Psoas muscle (tissue), 8 donors: ENCODE data around the gene MLIP. TPM values are rescaled to one million over a fixed set of nuclear protein-coding genes. Genes with fewer than 3 reads are reported as not detected.
"Not testable (repeated sequence)": the region's sequence is repeated elsewhere in the genome, so short reads cannot be mapped to it uniquely, and the experiment has no call there.

ENCODE experiments used
- ATAC-seq, 4 donors: fragments of 200-7000 bp; cut with Tn5 transposase; one replicate each; pipeline ENCODE4 v1.9.1; 2020; ENCODE audit warnings: moderate library complexity in 3 of 4, mild to moderate bottlenecking in 2 of 4
- DNase-seq, 2 donors: peaks; one replicate each; pipeline ENCODE4 v3.0.0-alpha.2; 2020
- H3K27ac ChIP-seq: fragments of 200-600 bp; one replicate; pipeline ENCODE4 v1.8.0; 2022
- H3K27me3 ChIP-seq, 3 donors: fragments of 200-600 bp in 1 of 3; one replicate each; pipeline versions ENCODE4 v1.6.1 to v1.8.0; 2013 to 2022; ENCODE audit warnings: low read length in 2 of 3, mild to moderate bottlenecking in 2 of 3, moderate library complexity in 1 of 3; ENCODE audit not compliant: insufficient read depth in 3 of 3
- H3K36me3 ChIP-seq, 2 donors: fragments of 200-600 bp in 1 of 2; one replicate each; pipeline versions ENCODE4 v1.6.1 to v1.8.0; 2013 to 2022; ENCODE audit warnings: low read depth in 1 of 2, mild to moderate bottlenecking in 1 of 2, moderate library complexity in 1 of 2; ENCODE audit not compliant: insufficient read depth in 1 of 2
- H3K4me1 ChIP-seq: fragments of 200-600 bp; one replicate; pipeline ENCODE4 v1.8.0; 2022
- H3K4me3 ChIP-seq: fragments of 200-600 bp; one replicate; pipeline ENCODE4 v1.8.0; 2022; ENCODE audit warnings: mild to moderate bottlenecking
- H3K9me3 ChIP-seq: fragments of 200-600 bp; one replicate; pipeline ENCODE4 v1.8.0; 2022
- WGBS, 3 donors: extraction: QIAGEN DNeasy Blood & Tissue Kit; methylation state at CpG; one replicate each; pipeline versions ENCODE4 v1.1.6 to v1.1.7; 2013; 5-methylcytosine and 5-hydroxymethylcytosine counted together
- intact Hi-C, 2 donors: fragments of 100-400 bp; cut with DNase I; formaldehyde crosslinking; loops; one replicate each; pipeline versions ENCODE4 v1.11.0 to v1.14.2; 2022
- polyA plus RNA-seq, 3 donors: library from polyadenylated mRNA; stranded (reverse); fragments of 200-250 nt; gene quantifications; one replicate each; pipeline ENCODE4 v1.2.3, GENCODE V29; 2013
- total RNA-seq, 4 donors: library from RNA; stranded (reverse); fragmentation: NEBNext Ultra II Directional in 2 of 4; extraction: Animal tissue kit (Norgen Biotek cat#: 25700) in 2 of 4; gene quantifications; one replicate each; pipeline versions ENCODE4 v1.2.1 to v1.2.4, GENCODE V29; 2021 to 2023
- TF ChIP-seq, protein P1 (sequence below): fragments of 200-600 bp; IDR thresholded peaks from one replicate; pipeline ENCODE4 v1.8.0; 2022; ENCODE audit warnings: antibody characterized with exemption
- donor health status: healthy with polysubstance abuse.
- donor health status: DM: no; HTN: no; CAD: no; lungs with moderate emphysema.
- donor health status: Bipolar disorder and iron deficiency.
- donor health status: healthy.
- donor health status: DM: yes; HTN: yes; CAD: no.
- donor health status: DM: no; HTN: no; CAD: no.
- donor health status: DM: no; HTN: no; CAD: no.
- donor health status: DM: yes; HTN: yes; CAD: no.

The MLIP gene
- total and polyA plus RNA-seq, 7 donors = 51.5 to 365 (median 163) TPM

DNA sequence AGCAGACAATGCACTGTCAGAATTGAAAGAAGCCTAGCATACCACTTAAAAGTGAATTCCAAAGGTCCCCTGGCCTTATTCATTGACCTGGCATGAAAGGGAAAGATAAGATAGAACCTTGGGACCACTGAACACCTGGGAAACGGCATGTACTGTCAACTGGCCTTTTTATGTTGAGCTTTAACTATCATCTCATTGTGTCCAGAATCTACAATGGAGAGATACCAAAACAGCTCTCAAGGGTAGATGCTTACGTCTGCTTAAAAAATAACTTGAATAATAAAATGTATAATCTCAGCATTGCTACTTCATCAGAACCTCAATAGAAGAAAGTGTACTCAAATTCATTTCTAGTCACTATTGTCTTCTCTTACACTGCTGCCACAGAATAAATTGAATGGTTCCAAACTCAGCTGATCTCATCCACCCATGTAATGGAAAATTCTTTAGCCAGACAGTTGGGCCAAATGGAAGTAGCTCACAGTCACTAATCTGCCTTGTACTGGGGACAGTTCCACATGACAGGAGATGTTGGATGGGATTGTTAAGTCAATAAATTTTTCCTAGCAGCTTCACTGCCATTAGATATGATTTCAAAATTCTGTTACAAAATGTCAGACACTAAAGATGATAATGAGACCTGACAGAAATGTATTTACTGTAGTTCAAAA is 93.8 kb downstream of the MLIP start:
- Histone ChIP-seq H3K27me3 (no peaks in the 10 kb centered on the region), H3K9me3 (no peaks in the 10 kb centered on the region), H3K4me3 (no peak overlapping the region), H3K27ac (peak overlapping the region; percentile 31), H3K4me1 (peaks cover 12% of the 10 kb centered on the region), H3K36me3 (peaks cover 0 to 28% of the 10 kb centered on the region in 2 donors)
- ATAC-seq (peak; percentile 58 to 73 (median 68)), DNase-seq (no peak)
- WGBS, 3 donors = 22 to 35% (median 24%) methylated on average over 2 of the region's 2 CpGs
- TF ChIP-seq, protein P1, sequence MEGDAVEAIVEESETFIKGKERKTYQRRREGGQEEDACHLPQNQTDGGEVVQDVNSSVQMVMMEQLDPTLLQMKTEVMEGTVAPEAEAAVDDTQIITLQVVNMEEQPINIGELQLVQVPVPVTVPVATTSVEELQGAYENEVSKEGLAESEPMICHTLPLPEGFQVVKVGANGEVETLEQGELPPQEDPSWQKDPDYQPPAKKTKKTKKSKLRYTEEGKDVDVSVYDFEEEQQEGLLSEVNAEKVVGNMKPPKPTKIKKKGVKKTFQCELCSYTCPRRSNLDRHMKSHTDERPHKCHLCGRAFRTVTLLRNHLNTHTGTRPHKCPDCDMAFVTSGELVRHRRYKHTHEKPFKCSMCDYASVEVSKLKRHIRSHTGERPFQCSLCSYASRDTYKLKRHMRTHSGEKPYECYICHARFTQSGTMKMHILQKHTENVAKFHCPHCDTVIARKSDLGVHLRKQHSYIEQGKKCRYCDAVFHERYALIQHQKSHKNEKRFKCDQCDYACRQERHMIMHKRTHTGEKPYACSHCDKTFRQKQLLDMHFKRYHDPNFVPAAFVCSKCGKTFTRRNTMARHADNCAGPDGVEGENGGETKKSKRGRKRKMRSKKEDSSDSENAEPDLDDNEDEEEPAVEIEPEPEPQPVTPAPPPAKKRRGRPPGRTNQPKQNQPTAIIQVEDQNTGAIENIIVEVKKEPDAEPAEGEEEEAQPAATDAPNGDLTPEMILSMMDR = no peak
- intact Hi-C loops = no loop called here

DNA sequence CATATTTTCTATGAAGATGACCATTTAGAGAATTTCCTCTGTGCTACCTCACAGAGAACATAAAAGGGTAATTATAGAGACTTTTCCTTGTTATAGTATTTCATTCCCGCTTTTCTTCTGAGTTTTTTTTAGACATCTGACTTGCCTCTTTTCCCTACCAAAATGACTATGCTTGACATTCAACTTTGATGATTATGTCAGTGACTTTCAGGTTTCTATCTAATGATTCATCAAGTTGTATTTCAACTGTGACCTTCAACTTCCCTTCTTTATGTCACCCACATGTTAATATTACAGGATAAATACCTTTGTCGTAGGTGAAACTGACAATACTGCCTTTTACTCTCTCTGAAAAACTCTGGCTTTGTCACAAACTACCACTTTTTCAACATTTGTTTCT is 95.3 kb downstream of the MLIP start:
- Histone ChIP-seq H3K36me3 (peaks cover 0 to 28% of the 10 kb centered on the region in 2 donors), H3K9me3 (no peaks in the 10 kb centered on the region), H3K4me1 (peaks cover 12% of the 10 kb centered on the region), H3K4me3 (no peak overlapping the region), H3K27ac (no peak overlapping the region), H3K27me3 (no peaks in the 10 kb centered on the region)
- TF ChIP-seq, protein P1 = no peak
- ATAC-seq (no peak), DNase-seq (no peak)
- WGBS, 3 donors = 59 to 77% (median 64%) methylated on average over 2 of the region's 2 CpGs
- intact Hi-C loops = no loop called here

DNA sequence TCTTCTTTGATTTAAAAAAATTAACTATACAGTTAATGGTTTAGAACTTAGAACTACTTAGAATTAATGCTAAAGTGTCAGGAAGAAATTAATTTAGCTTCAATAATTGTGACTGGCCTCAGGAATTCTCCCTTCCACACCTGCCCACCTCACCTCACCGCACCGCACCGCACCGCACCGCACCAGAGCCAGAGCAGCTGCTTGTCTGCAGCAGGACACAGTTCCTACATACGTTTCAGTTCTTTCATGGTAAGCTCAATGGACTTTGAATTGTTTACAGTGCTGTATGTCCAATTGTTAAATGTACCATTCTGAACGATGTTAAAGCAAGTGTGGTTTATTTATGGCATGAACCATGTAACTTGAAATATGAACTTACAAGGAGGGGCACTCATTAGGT is 98.7 kb downstream of the MLIP start:
- WGBS, 3 donors = 76 to 83% (median 80%) methylated on average over 6 of the region's 7 CpGs
- H3K36me3 ChIP-seq = peaks cover 0 to 20% of the 10 kb centered on the region in 2 donors
- H3K4me3 ChIP-seq, H3K27ac ChIP-seq, H3K27me3 ChIP-seq, H3K4me1 ChIP-seq, H3K9me3 ChIP-seq, ATAC-seq, intact Hi-C loops, DNase-seq: not testable (repeated sequence)

DNA sequence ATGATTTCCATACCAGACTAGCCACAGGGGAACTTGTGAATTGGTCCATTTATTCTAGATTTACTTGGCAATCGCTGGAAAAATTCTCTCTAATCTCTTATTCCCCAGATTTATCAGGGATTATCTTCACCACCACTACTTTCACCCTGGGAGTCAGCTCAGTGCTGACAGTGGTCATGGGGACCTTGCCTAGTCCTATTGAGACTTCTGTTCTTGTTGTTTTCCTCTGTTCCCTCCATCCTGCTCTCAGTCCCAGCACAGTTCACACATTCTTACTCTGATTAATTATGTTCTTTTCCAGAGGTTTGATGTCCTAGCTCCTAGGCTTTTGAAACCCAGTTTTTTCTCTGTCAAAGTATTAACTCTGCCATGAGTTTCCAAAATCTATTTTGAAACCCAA is 103.0 kb downstream of the MLIP start:
- H3K36me3 ChIP-seq = peaks cover 0 to 5% of the 10 kb centered on the region in 2 donors
- ATAC-seq = peak in 1 of 4 donors; percentile 35
- TF ChIP-seq, protein P1 = no peak
- no peak overlapping the region for H3K27ac ChIP-seq
- H3K9me3 ChIP-seq = no peaks in the 10 kb centered on the region
- DNase-seq = no peak
- 50 to 56% (median 54%) methylated on average over 1 of the region's 1 CpG for WGBS, 3 donors
- no peaks in the 10 kb centered on the region for H3K4me1 ChIP-seq
- H3K4me3 ChIP-seq = no peak overlapping the region
- no peaks in the 10 kb centered on the region for H3K27me3 ChIP-seq
- intact Hi-C loops = no loop called here

DNA sequence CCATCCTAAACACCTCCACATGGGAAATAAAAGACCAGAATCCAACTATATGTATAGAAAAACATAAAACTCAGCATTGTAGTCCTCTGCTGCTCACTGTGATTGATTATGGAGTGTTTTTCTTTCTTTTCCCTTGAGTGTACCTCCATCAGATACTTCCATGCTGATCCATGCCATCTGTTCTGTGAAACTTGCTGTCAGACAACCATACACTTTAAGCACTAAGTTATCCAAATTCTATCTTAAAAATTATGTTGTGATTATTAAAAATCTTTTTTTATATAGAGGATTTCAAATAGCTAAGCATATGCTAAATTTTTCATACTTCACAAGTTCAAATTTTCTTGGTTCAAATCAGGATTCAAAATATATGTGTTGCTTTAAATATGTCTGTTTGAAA is 105.1 kb downstream of the MLIP start:
- intact Hi-C loops = no loop called here
- Histone ChIP-seq H3K27me3 (no peaks in the 10 kb centered on the region), H3K4me1 (no peaks in the 10 kb centered on the region), H3K4me3 (no peak overlapping the region), H3K27ac (no peak overlapping the region), H3K9me3 (no peaks in the 10 kb centered on the region), H3K36me3 (peaks cover 0 to 4% of the 10 kb centered on the region in 2 donors)
- TF ChIP-seq, protein P1 = no peak
- ATAC-seq (no peak), DNase-seq (no peak)
